SK-N-SH treated with all-trans-retinoic acid at 6 μM for 48 hours (cell line): ENCODE results near the gene ITPR2.
"Not testable (repeated sequence)": the region's sequence is repeated elsewhere in the genome, so short reads cannot be mapped to it uniquely, and the experiment has no call there.

Experiments used
- ATAC-seq: fragments of 200-7000 bp; cut with Tn5 transposase; 3 replicates; pipeline ENCODE4 v1.9.1; 2020; ENCODE audit warnings: mild to moderate bottlenecking, moderate library complexity
- ARNTL ChIP-seq: fragments of 450-650 bp; formaldehyde crosslinking; IDR thresholded peaks from 2 replicates; pipeline ENCODE4 v1.5.0; 2020; ENCODE audit warnings: low read depth, mild to moderate bottlenecking, moderate library complexity, borderline replicate concordance
- BACH2 ChIP-seq: fragments of 250-450 bp; sonication (Bioruptor Pico); IDR thresholded peaks from 2 replicates; pipeline ENCODE4 v1.9.0; 2021; ENCODE audit warnings: mild to moderate bottlenecking, borderline replicate concordance
- CSDC2 ChIP-seq: fragments of 250-450 bp; sonication (Bioruptor Pico); IDR thresholded peaks from 2 replicates; pipeline ENCODE4 v1.5.0; 2020; ENCODE audit warnings: mild to moderate bottlenecking, moderate library complexity
- CSRNP3 ChIP-seq: fragments of 250-450 bp; sonication (Bioruptor Pico); IDR thresholded peaks from 2 replicates; pipeline ENCODE4 v1.5.1; 2021; ENCODE audit warnings: mild to moderate bottlenecking, moderate library complexity
- ESRRG ChIP-seq: fragments of 250-450 bp; sonication (Bioruptor Pico); IDR thresholded peaks from 2 replicates; pipeline ENCODE4 v1.6.1; 2021; ENCODE audit warnings: mild to moderate bottlenecking
- GLIS3 ChIP-seq: fragments of 250-450 bp; sonication (Bioruptor Pico); IDR thresholded peaks from 2 replicates; pipeline ENCODE4 v1.5.0; 2020; ENCODE audit warnings: mild to moderate bottlenecking, moderate library complexity
- ISL1 ChIP-seq: fragments of 250-450 bp; sonication (Bioruptor Pico); IDR thresholded peaks from 2 replicates; pipeline ENCODE4 v2.1.2; 2022; ENCODE audit warnings: mild to moderate bottlenecking, moderate library complexity
- OSR1 ChIP-seq: fragments of 250-450 bp; sonication (Bioruptor Pico); IDR thresholded peaks from 2 replicates; pipeline ENCODE4 v1.8.0; 2022; ENCODE audit warnings: moderate library complexity, mild to moderate bottlenecking, inconsistent platforms
- POU6F1 ChIP-seq: fragments of 250-450 bp; sonication (Bioruptor Pico); IDR thresholded peaks from 2 replicates; pipeline ENCODE4 v1.8.0; 2021; ENCODE audit warnings: low read depth, mild to moderate bottlenecking, moderate library complexity, borderline replicate concordance
- PPARA ChIP-seq: fragments of 250-450 bp; sonication (Bioruptor Pico); IDR thresholded peaks from 2 replicates; pipeline ENCODE4 v1.5.0; 2020; ENCODE audit warnings: mild to moderate bottlenecking, borderline replicate concordance
- RARB ChIP-seq: fragments of 250-450 bp; sonication (Bioruptor Pico); IDR thresholded peaks from 2 replicates; pipeline ENCODE4 v1.8.0; 2021; ENCODE audit warnings: mild to moderate bottlenecking, moderate library complexity
- SNAI2 ChIP-seq: fragments of 250-450 bp; sonication (Bioruptor Pico); IDR thresholded peaks from 2 replicates; pipeline ENCODE4 v1.5.0; 2020; ENCODE audit warnings: mild to moderate bottlenecking, moderate library complexity
- TCF4 ChIP-seq: fragments of 250-450 bp; sonication (Bioruptor Pico); IDR thresholded peaks from 2 replicates; pipeline ENCODE4 v1.8.0; 2021; ENCODE audit warnings: mild to moderate bottlenecking, moderate library complexity, borderline replicate concordance
- TOX ChIP-seq: fragments of 250-450 bp; sonication (Bioruptor Pico); IDR thresholded peaks from 2 replicates; pipeline ENCODE4 v1.8.0; 2021; ENCODE audit warnings: mild to moderate bottlenecking, moderate library complexity, borderline replicate concordance
- TSHZ2 ChIP-seq: fragments of 250-450 bp; sonication (Bioruptor Pico); IDR thresholded peaks from 2 replicates; pipeline ENCODE4 v1.5.0; 2020; ENCODE audit warnings: mild to moderate bottlenecking, moderate library complexity
- ZC3H10 ChIP-seq: fragments of 250-450 bp; sonication (Bioruptor Pico); IDR thresholded peaks from 2 replicates; pipeline ENCODE4 v1.5.1; 2021; ENCODE audit warnings: mild to moderate bottlenecking, moderate library complexity
- ZFP3 ChIP-seq: fragments of 250-450 bp; sonication (Bioruptor Pico); IDR thresholded peaks from 2 replicates; pipeline ENCODE4 v1.5.0; 2020; ENCODE audit warnings: mild to moderate bottlenecking, moderate library complexity
- ZFP30 ChIP-seq: fragments of 450-650 bp; formaldehyde crosslinking; IDR thresholded peaks from 2 replicates; pipeline ENCODE4 v1.5.0; 2022; ENCODE audit warnings: mild to moderate bottlenecking, moderate library complexity
- ZNF565 ChIP-seq: fragments of 450-650 bp; formaldehyde crosslinking; conservative IDR thresholded peaks from 2 replicates; pipeline ENCODE4 v1.5.0; 2020; ENCODE audit warnings: low read depth, mild to moderate bottlenecking, moderate library complexity
- ZNF70 ChIP-seq: fragments of 450-650 bp; formaldehyde crosslinking; IDR thresholded peaks from 2 replicates; pipeline ENCODE4 v1.5.0; 2020; ENCODE audit warnings: mild to moderate bottlenecking, moderate library complexity
- ZNF8 ChIP-seq: fragments of 450-650 bp; formaldehyde crosslinking; IDR thresholded peaks from 2 replicates; pipeline ENCODE4 v1.5.0; 2020; ENCODE audit warnings: mild to moderate bottlenecking, moderate library complexity
- TF ChIP-seq, protein P1 (sequence below): fragments of 250-450 bp; sonication (Bioruptor Pico); IDR thresholded peaks from 2 replicates; pipeline ENCODE4 v1.8.0; 2020; ENCODE audit warnings: mild to moderate bottlenecking, moderate library complexity, borderline replicate concordance
- TF ChIP-seq, protein P2 (sequence below): fragments of 250-450 bp; sonication (Bioruptor Pico); IDR thresholded peaks from 2 replicates; pipeline ENCODE4 v1.5.1; 2020; ENCODE audit warnings: low read depth, mild to moderate bottlenecking, moderate library complexity

Gene ITPR2

GRCh38 chr12:26680727-26681455 lies 152.1 kb downstream of the ITPR2 start:
- no peak for ATAC-seq
- TF ChIP-seq BACH2 (no peak), ZNF8 (no peak), ZFP3 (CRISPR knock-in tag) (no peak), PPARA (CRISPR knock-in tag) (no peak), SNAI2 (CRISPR knock-in tag) (no peak), CSDC2 (CRISPR knock-in tag) (no peak), ZFP30 (CRISPR knock-in tag) (no peak)
- TF ChIP-seq, protein P1, sequence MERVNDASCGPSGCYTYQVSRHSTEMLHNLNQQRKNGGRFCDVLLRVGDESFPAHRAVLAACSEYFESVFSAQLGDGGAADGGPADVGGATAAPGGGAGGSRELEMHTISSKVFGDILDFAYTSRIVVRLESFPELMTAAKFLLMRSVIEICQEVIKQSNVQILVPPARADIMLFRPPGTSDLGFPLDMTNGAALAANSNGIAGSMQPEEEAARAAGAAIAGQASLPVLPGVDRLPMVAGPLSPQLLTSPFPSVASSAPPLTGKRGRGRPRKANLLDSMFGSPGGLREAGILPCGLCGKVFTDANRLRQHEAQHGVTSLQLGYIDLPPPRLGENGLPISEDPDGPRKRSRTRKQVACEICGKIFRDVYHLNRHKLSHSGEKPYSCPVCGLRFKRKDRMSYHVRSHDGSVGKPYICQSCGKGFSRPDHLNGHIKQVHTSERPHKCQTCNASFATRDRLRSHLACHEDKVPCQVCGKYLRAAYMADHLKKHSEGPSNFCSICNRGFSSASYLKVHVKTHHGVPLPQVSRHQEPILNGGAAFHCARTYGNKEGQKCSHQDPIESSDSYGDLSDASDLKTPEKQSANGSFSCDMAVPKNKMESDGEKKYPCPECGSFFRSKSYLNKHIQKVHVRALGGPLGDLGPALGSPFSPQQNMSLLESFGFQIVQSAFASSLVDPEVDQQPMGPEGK (CRISPR knock-in tag), result no peak

GRCh38 chr12:26678697-26679660 lies 154.0 kb downstream of the ITPR2 start:
- peak; percentile 83 for ATAC-seq
- TF ChIP-seq GLIS3 (CRISPR knock-in tag) (no peak), RARB (CRISPR knock-in tag) (no peak), ISL1 (CRISPR knock-in tag) (no peak), ARNTL (CRISPR knock-in tag) (no peak), CSDC2 (CRISPR knock-in tag) (no peak), POU6F1 (no peak), TCF4 (no peak), TSHZ2 (CRISPR knock-in tag) (no peak), TOX (CRISPR knock-in tag) (no peak), ZC3H10 (CRISPR knock-in tag) (no peak), BACH2 (no peak), OSR1 (CRISPR knock-in tag) (no peak), ZNF70 (CRISPR knock-in tag) (no peak), ZNF565 (CRISPR knock-in tag) (no peak), ZFP30 (CRISPR knock-in tag) (no peak), CSRNP3 (no peak), ESRRG (CRISPR knock-in tag) (no peak), PPARA (CRISPR knock-in tag) (no peak)
- TF ChIP-seq, protein P1 (CRISPR knock-in tag), result no peak
- TF ChIP-seq, protein P2, sequence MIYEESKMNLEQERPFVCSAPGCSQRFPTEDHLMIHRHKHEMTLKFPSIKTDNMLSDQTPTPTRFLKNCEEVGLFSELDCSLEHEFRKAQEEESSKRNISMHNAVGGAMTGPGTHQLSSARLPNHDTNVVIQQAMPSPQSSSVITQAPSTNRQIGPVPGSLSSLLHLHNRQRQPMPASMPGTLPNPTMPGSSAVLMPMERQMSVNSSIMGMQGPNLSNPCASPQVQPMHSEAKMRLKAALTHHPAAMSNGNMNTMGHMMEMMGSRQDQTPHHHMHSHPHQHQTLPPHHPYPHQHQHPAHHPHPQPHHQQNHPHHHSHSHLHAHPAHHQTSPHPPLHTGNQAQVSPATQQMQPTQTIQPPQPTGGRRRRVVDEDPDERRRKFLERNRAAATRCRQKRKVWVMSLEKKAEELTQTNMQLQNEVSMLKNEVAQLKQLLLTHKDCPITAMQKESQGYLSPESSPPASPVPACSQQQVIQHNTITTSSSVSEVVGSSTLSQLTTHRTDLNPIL (CRISPR knock-in tag), result no peak

GRCh38 chr12:26671487-26671886 lies 161.5 kb downstream of the ITPR2 start:
- ATAC-seq, result not testable (repeated sequence)
